Uterus (tissue), 2 donors: ENCODE data around the gene CHAD.
"Not testable (repeated sequence)": the region's sequence is repeated elsewhere in the genome, so short reads cannot be mapped to it uniquely, and the experiment has no call there.

Experiments
- POLR2A ChIP-seq, 2 donors: fragments of 450-650 bp; IDR thresholded peaks; one replicate each; pipeline ENCODE4 v1.6.1; 2016; ENCODE audit warnings: antibody characterized with exemption in 2 of 2, mild to moderate bottlenecking in 1 of 2, moderate library complexity in 1 of 2
- TF ChIP-seq, protein P1 (sequence below), 4 experiments: fragments of 200-600 bp in 2 of 4; fragments of 450-650 bp in 2 of 4; sonication (generic) in 2 of 4; IDR thresholded peaks; one replicate each; pipeline ENCODE4 v1.5.1; 2016 to 2019; ENCODE audit warnings: antibody characterized with exemption in 4 of 4, mild to moderate bottlenecking in 2 of 4, moderate library complexity in 1 of 4

DNA sequence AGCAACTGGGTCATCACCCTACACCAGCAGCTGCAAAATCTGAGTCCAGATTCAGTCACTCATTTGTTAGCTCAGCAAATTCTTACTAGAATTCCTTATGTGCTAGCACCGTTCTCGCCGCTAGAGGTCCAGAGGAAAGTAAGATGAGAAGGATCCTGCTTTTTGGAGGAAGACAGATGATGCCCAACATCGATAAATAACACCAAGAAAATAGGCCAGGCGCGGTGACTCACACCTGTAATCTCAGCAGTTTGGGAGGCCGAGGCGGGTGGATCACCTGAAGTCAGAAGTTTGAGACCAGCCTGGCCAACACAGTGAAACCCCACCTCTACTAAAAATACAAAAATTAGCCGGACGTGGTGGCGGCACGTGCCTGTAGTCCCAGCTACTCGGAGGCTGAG lies 4.1 kb upstream of the CHAD start:
- TF ChIP-seq, protein P1, sequence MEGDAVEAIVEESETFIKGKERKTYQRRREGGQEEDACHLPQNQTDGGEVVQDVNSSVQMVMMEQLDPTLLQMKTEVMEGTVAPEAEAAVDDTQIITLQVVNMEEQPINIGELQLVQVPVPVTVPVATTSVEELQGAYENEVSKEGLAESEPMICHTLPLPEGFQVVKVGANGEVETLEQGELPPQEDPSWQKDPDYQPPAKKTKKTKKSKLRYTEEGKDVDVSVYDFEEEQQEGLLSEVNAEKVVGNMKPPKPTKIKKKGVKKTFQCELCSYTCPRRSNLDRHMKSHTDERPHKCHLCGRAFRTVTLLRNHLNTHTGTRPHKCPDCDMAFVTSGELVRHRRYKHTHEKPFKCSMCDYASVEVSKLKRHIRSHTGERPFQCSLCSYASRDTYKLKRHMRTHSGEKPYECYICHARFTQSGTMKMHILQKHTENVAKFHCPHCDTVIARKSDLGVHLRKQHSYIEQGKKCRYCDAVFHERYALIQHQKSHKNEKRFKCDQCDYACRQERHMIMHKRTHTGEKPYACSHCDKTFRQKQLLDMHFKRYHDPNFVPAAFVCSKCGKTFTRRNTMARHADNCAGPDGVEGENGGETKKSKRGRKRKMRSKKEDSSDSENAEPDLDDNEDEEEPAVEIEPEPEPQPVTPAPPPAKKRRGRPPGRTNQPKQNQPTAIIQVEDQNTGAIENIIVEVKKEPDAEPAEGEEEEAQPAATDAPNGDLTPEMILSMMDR (IDR thresholded peaks at IDR 0.05), result not testable (repeated sequence)
- not testable (repeated sequence) for TF ChIP-seq POLR2A (IDR thresholded peaks at IDR 0.05)
